A549 (cell line): ENCODE measurements around the gene FPR2. TPM values are rescaled to one million over a fixed set of nuclear protein-coding genes. Genes with fewer than 3 reads are reported as not detected.
A peak's percentile ranks its signal among the peaks of the same experiment; 100 is the strongest.

ENCODE experiments used
- ATAC-seq, 2 experiments: fragments of 200-7000 bp in 1 of 2; fragments of >200 bp in 1 of 2; cut with Nextera tagmentation in 1 of 2; cut with Tn5 transposase in 1 of 2; 3 replicates each; pipeline versions ENCODE4 v1.8.0 to v1.9.1; 2018 to 2020; ENCODE audit warnings: mild to moderate bottlenecking in 1 of 2, moderate library complexity in 1 of 2
- CTCF ChIA-PET: fragments of 300-600 bp; sonication (Branson Sonifier 250); formaldehyde crosslinking; extraction: SDS; loops from one replicate; lab custom pipeline; 2021; ENCODE audit warnings: antibody characterized with exemption, inconsistent platforms; lab: Yijun Ruan, JAX
- POLR2A ChIA-PET: fragments of 350-600 bp; formaldehyde crosslinking; extraction: SDS; loops from one replicate; lab custom pipeline; 2021; ENCODE audit warnings: antibody characterized with exemption, inconsistent platforms; lab: Yijun Ruan, JAX
- DNase-seq, 2 experiments: peaks; one replicate each; pipeline versions ENCODE4 v3.0.0 to v3.0.0-alpha.2; 2011 to 2016; ENCODE audit warnings: low read depth in 1 of 2, low spot score in 1 of 2
- FAIRE-seq: peaks from 2 replicates; lab custom pipeline; 2011; peaks lifted over from hg19 to GRCh38; lab: Jason Lieb, UNC
- H3K27ac ChIP-seq, 2 experiments: fragments of >200 bp; sonication (Bioruptor Twin); formaldehyde crosslinking; 3 replicates each; pipeline ENCODE4 v1.5.1; 2016 to 2017
- H3K4me1 ChIP-seq: fragments of >200 bp; sonication (Bioruptor Twin); formaldehyde crosslinking; 3 replicates; pipeline ENCODE4 v1.6.1; 2016
- H3K4me2 ChIP-seq: fragments of >200 bp; sonication (Bioruptor Twin); formaldehyde crosslinking; 3 replicates; pipeline ENCODE4 v1.6.1; 2016
- H3K4me3 ChIP-seq: fragments of >200 bp; sonication (Bioruptor Twin); formaldehyde crosslinking; 3 replicates; pipeline ENCODE4 v1.5.1; 2016
- H3K9me3 ChIP-seq: fragments of >200 bp; sonication (Bioruptor Twin); formaldehyde crosslinking; 3 replicates; pipeline ENCODE4 v1.6.1; 2016
- BHLHE40 ChIP-seq: IDR thresholded peaks from 2 replicates; pipeline ENCODE4 v1.6.1; 2012; ENCODE audit warnings: low read depth, low read length, inconsistent platforms
- CBX8 ChIP-seq: fragments of 200-600 bp; sonication (generic); IDR thresholded peaks from 2 replicates; pipeline ENCODE4 v1.6.1; 2016
- CEBPB ChIP-seq, 2 experiments: fragments of >200 bp in 1 of 2; sonication (Bioruptor Twin) in 1 of 2; formaldehyde crosslinking in 1 of 2; IDR thresholded peaks; 2 replicates each; pipeline ENCODE4 v1.6.1; 2012 to 2016
- CHD2 ChIP-seq: fragments of 150-350 bp; IDR thresholded peaks from 2 replicates; pipeline ENCODE4 v1.6.1; 2014; ENCODE audit warnings: low read length; ENCODE audit not compliant: partially characterized antibody
- ESRRA ChIP-seq: fragments of 150-350 bp; IDR thresholded peaks from 2 replicates; pipeline ENCODE4 v1.6.1; 2014; ENCODE audit warnings: mild to moderate bottlenecking, low read length, borderline replicate concordance
- FOSB ChIP-seq: fragments of 250-450 bp; sonication (Bioruptor Pico); IDR thresholded peaks from 2 replicates; pipeline ENCODE4 v1.5.0; 2020; ENCODE audit warnings: mild to moderate bottlenecking, moderate library complexity
- FOXS1 ChIP-seq: fragments of 250-450 bp; sonication (Bioruptor Pico); IDR thresholded peaks from 2 replicates; pipeline ENCODE4 v1.5.0; 2020; ENCODE audit warnings: mild to moderate bottlenecking, moderate library complexity
- GATA3 ChIP-seq: IDR thresholded peaks from 2 replicates; pipeline ENCODE4 v1.6.1; 2012; ENCODE audit warnings: borderline replicate concordance
- HOXA7 ChIP-seq: fragments of 250-450 bp; sonication (Bioruptor Pico); IDR thresholded peaks from 2 replicates; pipeline ENCODE4 v1.5.0; 2020; ENCODE audit warnings: mild to moderate bottlenecking, moderate library complexity
- KDM1A ChIP-seq: fragments of 200-600 bp; sonication (generic); IDR thresholded peaks from 2 replicates; pipeline ENCODE4 v1.6.1; 2016; ENCODE audit warnings: low read depth, mild to moderate bottlenecking
- MAFK ChIP-seq: fragments of 450-650 bp; IDR thresholded peaks from 2 replicates; pipeline ENCODE4 v1.6.1; 2014; ENCODE audit not compliant: partially characterized antibody
- MYC ChIP-seq: IDR thresholded peaks from 2 replicates; pipeline ENCODE4 v1.6.1; 2012; ENCODE audit warnings: mild to moderate bottlenecking, inconsistent platforms, low read length, improper control_type of control experiment, borderline replicate concordance
- POLR2A ChIP-seq: IDR thresholded peaks from 2 replicates; pipeline ENCODE4 v1.6.1; 2012; ENCODE audit warnings: mild to moderate bottlenecking, low read length
- RAD21 ChIP-seq, 2 experiments: fragments of >200 bp in 1 of 2; sonication (Bioruptor Twin) in 1 of 2; formaldehyde crosslinking in 1 of 2; IDR thresholded peaks in 1 of 2; conservative IDR thresholded peaks in 1 of 2; 2 replicates in 1 of 2; 3 replicates in 1 of 2; pipeline ENCODE4 v1.6.1; 2012 to 2018; ENCODE audit warnings: inconsistent platforms in 1 of 2
- TFCP2L1 ChIP-seq: fragments of 250-450 bp; sonication (Bioruptor Pico); IDR thresholded peaks from 2 replicates; pipeline ENCODE4 v1.5.0; 2021; ENCODE audit warnings: mild to moderate bottlenecking
- WGBS: methylation state at CpG from one replicate; pipeline ENCODE4 v1.1.6; 2017; ENCODE audit errors: missing lambda C conversion rate; 5-methylcytosine and 5-hydroxymethylcytosine counted together
- polyA plus RNA-seq, 4 experiments: library from polyadenylated mRNA; depleted of rRNA in 3 of 4; stranded (reverse); fragments of >200 nt; fragmentation: RNase III in 1 of 4; extraction: RNeasy Plus Mini Kit Qiagen cat#74134 plus additional on column Dnase treatment in 1 of 4; gene quantifications; 2 replicates in 3 of 4; 3 replicates in 1 of 4; pipeline ENCODE4 v1.2.3, GENCODE V29; 2011 to 2017
- TF ChIP-seq, protein P1 (sequence below): fragments of >200 bp; sonication (Bioruptor Twin); formaldehyde crosslinking; IDR thresholded peaks from 3 replicates; pipeline ENCODE4 v1.5.1; 2016
- TF ChIP-seq, protein P2 (sequence below): IDR thresholded peaks from 2 replicates; pipeline ENCODE4 v1.6.1; 2012; ENCODE audit warnings: low read depth, borderline replicate concordance
- TF ChIP-seq, protein P3 (sequence below): fragments of 200-600 bp; sonication (generic); IDR thresholded peaks from 2 replicates; pipeline ENCODE4 v1.6.1; 2016; ENCODE audit warnings: antibody characterized with exemption, mild to moderate bottlenecking, moderate library complexity
- TF ChIP-seq, protein P4 (sequence below): IDR thresholded peaks from 2 replicates; pipeline ENCODE4 v1.6.1; 2012
- TF ChIP-seq, protein P5 (sequence below): IDR thresholded peaks from 2 replicates; pipeline ENCODE4 v1.6.1; 2012
- TF ChIP-seq, protein P6 (sequence below): fragments of >200 bp; sonication (Bioruptor Twin); formaldehyde crosslinking; IDR thresholded peaks from 3 replicates; pipeline ENCODE4 v1.6.1; 2016

The FPR2 gene
- polyA plus RNA-seq, 2 of the 4 experiments (the other 2 are of a cell fraction), result not detected

DNA sequence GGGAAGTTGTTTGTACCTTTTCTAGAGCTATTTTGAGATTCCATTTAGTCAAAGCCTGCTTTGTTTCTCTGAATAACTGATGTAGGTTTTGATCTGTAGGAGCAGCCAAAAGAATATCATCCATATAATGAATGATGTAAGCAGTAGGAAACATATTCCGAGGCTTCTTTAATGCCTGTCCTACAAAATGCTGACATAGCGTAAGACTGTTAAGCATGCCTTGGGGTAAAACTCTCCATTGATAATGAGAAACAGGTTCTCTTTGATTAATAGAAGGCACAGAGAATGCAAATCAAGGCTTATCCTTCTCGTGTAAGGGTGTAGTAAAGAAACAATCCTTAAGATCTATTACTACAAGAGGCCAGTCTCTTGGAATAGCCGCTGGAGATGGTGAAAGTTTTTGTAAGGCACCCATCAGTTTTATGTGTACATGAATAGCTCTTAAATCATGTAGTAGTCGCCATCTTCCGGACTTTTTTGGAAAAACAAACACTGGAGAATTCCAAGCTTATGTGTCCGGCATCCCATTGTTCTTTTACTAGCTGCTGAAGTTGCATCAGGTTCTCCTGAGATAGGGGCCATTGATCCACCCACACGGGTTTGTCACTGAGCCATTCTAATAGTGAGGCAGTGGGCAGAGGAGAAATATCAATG is 47.5 kb downstream of the FPR2 start:
- WGBS, result 17% methylated on average over 8 of the region's 8 CpGs
- Histone ChIP-seq H3K4me1 (no peaks in the 10 kb centered on the region), H3K27ac (no peak overlapping the region), H3K4me3 (no peak overlapping the region), H3K4me2 (no peak overlapping the region)
- peak; percentile 7 for FAIRE-seq
- peak in 1 of 2 experiments; percentile 25 for DNase-seq
- ATAC-seq, result no peak
- no peak for TF ChIP-seq MYC
- no peak for TF ChIP-seq CEBPB (IDR thresholded peaks at IDR 0.05)
- TF ChIP-seq, protein P1, sequence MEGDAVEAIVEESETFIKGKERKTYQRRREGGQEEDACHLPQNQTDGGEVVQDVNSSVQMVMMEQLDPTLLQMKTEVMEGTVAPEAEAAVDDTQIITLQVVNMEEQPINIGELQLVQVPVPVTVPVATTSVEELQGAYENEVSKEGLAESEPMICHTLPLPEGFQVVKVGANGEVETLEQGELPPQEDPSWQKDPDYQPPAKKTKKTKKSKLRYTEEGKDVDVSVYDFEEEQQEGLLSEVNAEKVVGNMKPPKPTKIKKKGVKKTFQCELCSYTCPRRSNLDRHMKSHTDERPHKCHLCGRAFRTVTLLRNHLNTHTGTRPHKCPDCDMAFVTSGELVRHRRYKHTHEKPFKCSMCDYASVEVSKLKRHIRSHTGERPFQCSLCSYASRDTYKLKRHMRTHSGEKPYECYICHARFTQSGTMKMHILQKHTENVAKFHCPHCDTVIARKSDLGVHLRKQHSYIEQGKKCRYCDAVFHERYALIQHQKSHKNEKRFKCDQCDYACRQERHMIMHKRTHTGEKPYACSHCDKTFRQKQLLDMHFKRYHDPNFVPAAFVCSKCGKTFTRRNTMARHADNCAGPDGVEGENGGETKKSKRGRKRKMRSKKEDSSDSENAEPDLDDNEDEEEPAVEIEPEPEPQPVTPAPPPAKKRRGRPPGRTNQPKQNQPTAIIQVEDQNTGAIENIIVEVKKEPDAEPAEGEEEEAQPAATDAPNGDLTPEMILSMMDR, result 0 out of 3 replicates have a peak, but pooled peaks have one; percentile 5
- no peak for TF ChIP-seq GATA3
- TF ChIP-seq MAFK, result peak; percentile 75
- peak in 1 of 2 experiments; percentile 19; a peak in 1 of 5 replicates for TF ChIP-seq RAD21 (conservative IDR thresholded peaks at IDR 0.05 in 1 of 2, IDR thresholded peaks at IDR 0.05 in 1 of 2)
- TF ChIP-seq, protein P2, sequence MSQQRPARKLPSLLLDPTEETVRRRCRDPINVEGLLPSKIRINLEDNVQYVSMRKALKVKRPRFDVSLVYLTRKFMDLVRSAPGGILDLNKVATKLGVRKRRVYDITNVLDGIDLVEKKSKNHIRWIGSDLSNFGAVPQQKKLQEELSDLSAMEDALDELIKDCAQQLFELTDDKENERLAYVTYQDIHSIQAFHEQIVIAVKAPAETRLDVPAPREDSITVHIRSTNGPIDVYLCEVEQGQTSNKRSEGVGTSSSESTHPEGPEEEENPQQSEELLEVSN, result no peak
- TF ChIP-seq FOXS1 (CRISPR knock-in tag), result no peak
- no peak for TF ChIP-seq CHD2
- TF ChIP-seq, protein P3, sequence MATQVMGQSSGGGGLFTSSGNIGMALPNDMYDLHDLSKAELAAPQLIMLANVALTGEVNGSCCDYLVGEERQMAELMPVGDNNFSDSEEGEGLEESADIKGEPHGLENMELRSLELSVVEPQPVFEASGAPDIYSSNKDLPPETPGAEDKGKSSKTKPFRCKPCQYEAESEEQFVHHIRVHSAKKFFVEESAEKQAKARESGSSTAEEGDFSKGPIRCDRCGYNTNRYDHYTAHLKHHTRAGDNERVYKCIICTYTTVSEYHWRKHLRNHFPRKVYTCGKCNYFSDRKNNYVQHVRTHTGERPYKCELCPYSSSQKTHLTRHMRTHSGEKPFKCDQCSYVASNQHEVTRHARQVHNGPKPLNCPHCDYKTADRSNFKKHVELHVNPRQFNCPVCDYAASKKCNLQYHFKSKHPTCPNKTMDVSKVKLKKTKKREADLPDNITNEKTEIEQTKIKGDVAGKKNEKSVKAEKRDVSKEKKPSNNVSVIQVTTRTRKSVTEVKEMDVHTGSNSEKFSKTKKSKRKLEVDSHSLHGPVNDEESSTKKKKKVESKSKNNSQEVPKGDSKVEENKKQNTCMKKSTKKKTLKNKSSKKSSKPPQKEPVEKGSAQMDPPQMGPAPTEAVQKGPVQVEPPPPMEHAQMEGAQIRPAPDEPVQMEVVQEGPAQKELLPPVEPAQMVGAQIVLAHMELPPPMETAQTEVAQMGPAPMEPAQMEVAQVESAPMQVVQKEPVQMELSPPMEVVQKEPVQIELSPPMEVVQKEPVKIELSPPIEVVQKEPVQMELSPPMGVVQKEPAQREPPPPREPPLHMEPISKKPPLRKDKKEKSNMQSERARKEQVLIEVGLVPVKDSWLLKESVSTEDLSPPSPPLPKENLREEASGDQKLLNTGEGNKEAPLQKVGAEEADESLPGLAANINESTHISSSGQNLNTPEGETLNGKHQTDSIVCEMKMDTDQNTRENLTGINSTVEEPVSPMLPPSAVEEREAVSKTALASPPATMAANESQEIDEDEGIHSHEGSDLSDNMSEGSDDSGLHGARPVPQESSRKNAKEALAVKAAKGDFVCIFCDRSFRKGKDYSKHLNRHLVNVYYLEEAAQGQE, result no peak
- TF ChIP-seq, all 56 proteins: peak for 3
- ChIA-PET POLR2A (no interaction called here), CTCF (interaction anchor here (1.0 to 1.6 kb wide), 4 partner anchors 9 to 388 kb away, joined by 3 to 4 read pairs (median 4); no protein-coding TSS in a partner anchor)
- H3K9me3 ChIP-seq, result peaks cover 35% of the 10 kb centered on the region; the same call in 2 of the 3 replicates

DNA sequence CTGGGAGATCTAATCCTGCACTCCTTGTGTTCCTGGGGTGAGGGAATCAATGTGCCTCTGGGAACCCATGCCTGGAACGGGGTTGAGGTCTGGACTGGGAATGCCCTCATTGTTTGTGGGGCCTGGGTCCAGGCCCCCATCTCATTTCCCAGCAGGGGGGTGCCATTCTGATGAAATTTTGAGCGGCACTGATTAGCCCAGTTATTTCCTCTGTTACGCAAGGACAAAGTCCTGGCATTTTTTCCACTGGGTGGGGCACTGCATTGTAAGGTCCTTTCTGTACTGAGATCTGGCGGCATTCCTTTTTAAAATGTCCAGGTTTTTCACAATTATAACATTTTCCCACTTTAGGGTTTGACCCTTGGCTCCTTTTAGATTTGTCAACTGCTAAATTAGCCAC is 48.8 kb downstream of the FPR2 start:
- no peak overlapping the region for H3K4me2 ChIP-seq
- CTCF ChIA-PET, result interaction anchor here (1.1 kb wide), 1 partner anchor 13 kb away, joined by 3 read pairs; no protein-coding TSS in a partner anchor
- H3K9me3 ChIP-seq, result peaks cover 41% of the 10 kb centered on the region; the same call in 2 of the 3 replicates
- POLR2A ChIA-PET, result no interaction called here
- H3K4me3 ChIP-seq, result no peak overlapping the region
- DNase-seq, result no peak
- no peak for ATAC-seq
- no peak for FAIRE-seq
- WGBS, result 18% methylated on average over 4 of the region's 4 CpGs
- no peak overlapping the region for H3K27ac ChIP-seq
- no peaks in the 10 kb centered on the region for H3K4me1 ChIP-seq
- no peak for TF ChIP-seq FOSB (CRISPR knock-in tag)
- TF ChIP-seq, protein P3, result no peak
- TF ChIP-seq KDM1A, result no peak
- no peak for TF ChIP-seq BHLHE40
- TF ChIP-seq, protein P4, sequence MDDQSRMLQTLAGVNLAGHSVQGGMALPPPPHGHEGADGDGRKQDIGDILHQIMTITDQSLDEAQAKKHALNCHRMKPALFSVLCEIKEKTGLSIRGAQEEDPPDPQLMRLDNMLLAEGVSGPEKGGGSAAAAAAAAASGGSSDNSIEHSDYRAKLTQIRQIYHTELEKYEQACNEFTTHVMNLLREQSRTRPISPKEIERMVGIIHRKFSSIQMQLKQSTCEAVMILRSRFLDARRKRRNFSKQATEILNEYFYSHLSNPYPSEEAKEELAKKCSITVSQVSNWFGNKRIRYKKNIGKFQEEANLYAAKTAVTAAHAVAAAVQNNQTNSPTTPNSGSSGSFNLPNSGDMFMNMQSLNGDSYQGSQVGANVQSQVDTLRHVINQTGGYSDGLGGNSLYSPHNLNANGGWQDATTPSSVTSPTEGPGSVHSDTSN, result no peak
- no peak for TF ChIP-seq POLR2A
- no peak for TF ChIP-seq CBX8
- no peak for TF ChIP-seq TFCP2L1 (CRISPR knock-in tag)
- no peak for TF ChIP-seq HOXA7 (CRISPR knock-in tag)
- TF ChIP-seq, protein P1, result no peak
- TF ChIP-seq, protein P5, sequence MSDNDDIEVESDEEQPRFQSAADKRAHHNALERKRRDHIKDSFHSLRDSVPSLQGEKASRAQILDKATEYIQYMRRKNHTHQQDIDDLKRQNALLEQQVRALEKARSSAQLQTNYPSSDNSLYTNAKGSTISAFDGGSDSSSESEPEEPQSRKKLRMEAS, result no peak
- TF ChIP-seq, protein P6, sequence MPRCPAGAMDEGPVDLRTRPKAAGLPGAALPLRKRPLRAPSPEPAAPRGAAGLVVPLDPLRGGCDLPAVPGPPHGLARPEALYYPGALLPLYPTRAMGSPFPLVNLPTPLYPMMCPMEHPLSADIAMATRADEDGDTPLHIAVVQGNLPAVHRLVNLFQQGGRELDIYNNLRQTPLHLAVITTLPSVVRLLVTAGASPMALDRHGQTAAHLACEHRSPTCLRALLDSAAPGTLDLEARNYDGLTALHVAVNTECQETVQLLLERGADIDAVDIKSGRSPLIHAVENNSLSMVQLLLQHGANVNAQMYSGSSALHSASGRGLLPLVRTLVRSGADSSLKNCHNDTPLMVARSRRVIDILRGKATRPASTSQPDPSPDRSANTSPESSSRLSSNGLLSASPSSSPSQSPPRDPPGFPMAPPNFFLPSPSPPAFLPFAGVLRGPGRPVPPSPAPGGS, result no peak
- TF ChIP-seq ESRRA, result no peak
